ENCODE results near the gene FKBP10.

Gene FKBP10

DNA sequence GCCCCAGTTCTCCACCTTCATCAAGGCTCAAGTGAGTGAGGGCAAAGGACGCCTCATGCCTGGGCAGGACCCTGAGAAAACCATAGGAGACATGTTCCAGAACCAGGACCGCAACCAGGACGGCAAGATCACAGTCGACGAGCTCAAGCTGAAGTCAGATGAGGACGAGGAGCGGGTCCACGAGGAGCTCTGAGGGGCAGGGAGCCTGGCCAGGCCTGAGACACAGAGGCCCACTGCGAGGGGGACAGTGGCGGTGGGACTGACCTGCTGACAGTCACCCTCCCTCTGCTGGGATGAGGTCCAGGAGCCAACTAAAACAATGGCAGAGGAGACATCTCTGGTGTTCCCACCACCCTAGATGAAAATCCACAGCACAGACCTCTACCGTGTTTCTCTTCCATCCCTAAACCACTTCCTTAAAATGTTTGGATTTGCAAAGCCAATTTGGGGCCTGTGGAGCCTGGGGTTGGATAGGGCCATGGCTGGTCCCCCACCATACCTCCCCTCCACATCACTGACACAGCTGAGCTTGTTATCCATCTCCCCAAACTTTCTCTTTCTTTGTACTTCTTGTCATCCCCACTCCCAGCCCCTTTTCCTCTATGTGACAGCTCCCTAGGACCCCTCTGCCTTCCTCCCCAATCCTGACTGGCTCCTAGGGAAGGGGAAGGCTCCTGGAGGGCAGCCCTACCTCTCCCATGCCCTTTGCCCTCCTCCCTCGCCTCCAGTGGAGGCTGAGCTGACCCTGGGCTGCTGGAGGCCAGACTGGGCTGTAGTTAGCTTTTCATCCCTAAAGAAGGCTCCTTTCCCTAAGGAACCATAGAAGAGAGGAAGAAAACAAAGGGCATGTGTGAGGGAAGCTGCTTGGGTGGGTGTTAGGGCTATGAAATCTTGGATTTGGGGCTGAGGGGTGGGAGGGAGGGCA is 9.7 kb downstream of the FKBP10 start:
- H3K27me3 ChIP-seq (ENCODE audit: insufficient read depth, poor library complexity, severe bottlenecking): no peaks in the 10 kb centered on the region
- no peak overlapping the region for H3K4me3 ChIP-seq (replicated peaks; ENCODE audit: insufficient read depth, low read length)
- TF ChIP-seq POLR2AphosphoS5 (IDR thresholded peaks at IDR 0.05; ENCODE audit: low read depth): no peak
- TF ChIP-seq, protein P1, sequence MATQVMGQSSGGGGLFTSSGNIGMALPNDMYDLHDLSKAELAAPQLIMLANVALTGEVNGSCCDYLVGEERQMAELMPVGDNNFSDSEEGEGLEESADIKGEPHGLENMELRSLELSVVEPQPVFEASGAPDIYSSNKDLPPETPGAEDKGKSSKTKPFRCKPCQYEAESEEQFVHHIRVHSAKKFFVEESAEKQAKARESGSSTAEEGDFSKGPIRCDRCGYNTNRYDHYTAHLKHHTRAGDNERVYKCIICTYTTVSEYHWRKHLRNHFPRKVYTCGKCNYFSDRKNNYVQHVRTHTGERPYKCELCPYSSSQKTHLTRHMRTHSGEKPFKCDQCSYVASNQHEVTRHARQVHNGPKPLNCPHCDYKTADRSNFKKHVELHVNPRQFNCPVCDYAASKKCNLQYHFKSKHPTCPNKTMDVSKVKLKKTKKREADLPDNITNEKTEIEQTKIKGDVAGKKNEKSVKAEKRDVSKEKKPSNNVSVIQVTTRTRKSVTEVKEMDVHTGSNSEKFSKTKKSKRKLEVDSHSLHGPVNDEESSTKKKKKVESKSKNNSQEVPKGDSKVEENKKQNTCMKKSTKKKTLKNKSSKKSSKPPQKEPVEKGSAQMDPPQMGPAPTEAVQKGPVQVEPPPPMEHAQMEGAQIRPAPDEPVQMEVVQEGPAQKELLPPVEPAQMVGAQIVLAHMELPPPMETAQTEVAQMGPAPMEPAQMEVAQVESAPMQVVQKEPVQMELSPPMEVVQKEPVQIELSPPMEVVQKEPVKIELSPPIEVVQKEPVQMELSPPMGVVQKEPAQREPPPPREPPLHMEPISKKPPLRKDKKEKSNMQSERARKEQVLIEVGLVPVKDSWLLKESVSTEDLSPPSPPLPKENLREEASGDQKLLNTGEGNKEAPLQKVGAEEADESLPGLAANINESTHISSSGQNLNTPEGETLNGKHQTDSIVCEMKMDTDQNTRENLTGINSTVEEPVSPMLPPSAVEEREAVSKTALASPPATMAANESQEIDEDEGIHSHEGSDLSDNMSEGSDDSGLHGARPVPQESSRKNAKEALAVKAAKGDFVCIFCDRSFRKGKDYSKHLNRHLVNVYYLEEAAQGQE (IDR thresholded peaks at IDR 0.05; ENCODE audit: insufficient replicate concordance, low read depth): no peak
- TF ChIP-seq, protein P2, sequence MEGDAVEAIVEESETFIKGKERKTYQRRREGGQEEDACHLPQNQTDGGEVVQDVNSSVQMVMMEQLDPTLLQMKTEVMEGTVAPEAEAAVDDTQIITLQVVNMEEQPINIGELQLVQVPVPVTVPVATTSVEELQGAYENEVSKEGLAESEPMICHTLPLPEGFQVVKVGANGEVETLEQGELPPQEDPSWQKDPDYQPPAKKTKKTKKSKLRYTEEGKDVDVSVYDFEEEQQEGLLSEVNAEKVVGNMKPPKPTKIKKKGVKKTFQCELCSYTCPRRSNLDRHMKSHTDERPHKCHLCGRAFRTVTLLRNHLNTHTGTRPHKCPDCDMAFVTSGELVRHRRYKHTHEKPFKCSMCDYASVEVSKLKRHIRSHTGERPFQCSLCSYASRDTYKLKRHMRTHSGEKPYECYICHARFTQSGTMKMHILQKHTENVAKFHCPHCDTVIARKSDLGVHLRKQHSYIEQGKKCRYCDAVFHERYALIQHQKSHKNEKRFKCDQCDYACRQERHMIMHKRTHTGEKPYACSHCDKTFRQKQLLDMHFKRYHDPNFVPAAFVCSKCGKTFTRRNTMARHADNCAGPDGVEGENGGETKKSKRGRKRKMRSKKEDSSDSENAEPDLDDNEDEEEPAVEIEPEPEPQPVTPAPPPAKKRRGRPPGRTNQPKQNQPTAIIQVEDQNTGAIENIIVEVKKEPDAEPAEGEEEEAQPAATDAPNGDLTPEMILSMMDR (IDR thresholded peaks at IDR 0.05; ENCODE audit: insufficient read depth, low read length): no peak
- TF ChIP-seq SPI1 (IDR thresholded peaks at IDR 0.05; ENCODE audit: borderline replicate concordance, low read depth): no peak
- TF ChIP-seq GABPA (IDR thresholded peaks at IDR 0.05; ENCODE audit: low read depth): no peak
- no peak for DNase-seq (ENCODE audit: low read depth in 1 of 2, low spot score in 1 of 2)
- no peak overlapping the region for H3K27ac ChIP-seq (replicated peaks)

DNA sequence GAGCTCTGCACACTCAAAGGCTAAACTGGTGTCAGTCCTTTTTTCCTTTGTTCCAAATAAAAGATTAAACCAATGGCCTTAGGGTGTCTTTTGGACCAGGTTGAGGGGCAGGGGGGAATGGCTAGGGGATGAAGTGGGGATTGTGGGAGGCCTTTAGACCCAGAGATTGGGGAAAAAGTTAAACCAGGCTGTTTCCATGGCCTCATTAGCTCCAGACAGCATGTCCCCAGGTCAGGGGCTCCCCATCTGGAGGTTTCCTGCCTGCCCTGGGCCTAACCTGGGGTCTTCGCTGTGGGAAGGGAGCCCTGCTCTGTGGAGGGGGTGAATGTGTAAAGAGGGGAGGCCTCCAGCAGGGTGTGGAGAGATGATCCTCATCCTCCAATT is 10.3 kb downstream of the FKBP10 start:
- no peak overlapping the region for H3K4me3 ChIP-seq (replicated peaks; ENCODE audit: insufficient read depth, low read length)
- H3K27me3 ChIP-seq (ENCODE audit: insufficient read depth, poor library complexity, severe bottlenecking): no peaks in the 10 kb centered on the region
- no peak for DNase-seq (ENCODE audit: low read depth in 1 of 2, low spot score in 1 of 2)
- H3K27ac ChIP-seq (replicated peaks): no peak overlapping the region
- TF ChIP-seq, protein P1 (IDR thresholded peaks at IDR 0.05; ENCODE audit: insufficient replicate concordance, low read depth): no peak
- no peak for TF ChIP-seq POLR2AphosphoS5 (IDR thresholded peaks at IDR 0.05; ENCODE audit: low read depth)
- TF ChIP-seq, protein P2 (IDR thresholded peaks at IDR 0.05; ENCODE audit: insufficient read depth, low read length): no peak
- no peak for TF ChIP-seq GABPA (IDR thresholded peaks at IDR 0.05; ENCODE audit: low read depth)

DNA sequence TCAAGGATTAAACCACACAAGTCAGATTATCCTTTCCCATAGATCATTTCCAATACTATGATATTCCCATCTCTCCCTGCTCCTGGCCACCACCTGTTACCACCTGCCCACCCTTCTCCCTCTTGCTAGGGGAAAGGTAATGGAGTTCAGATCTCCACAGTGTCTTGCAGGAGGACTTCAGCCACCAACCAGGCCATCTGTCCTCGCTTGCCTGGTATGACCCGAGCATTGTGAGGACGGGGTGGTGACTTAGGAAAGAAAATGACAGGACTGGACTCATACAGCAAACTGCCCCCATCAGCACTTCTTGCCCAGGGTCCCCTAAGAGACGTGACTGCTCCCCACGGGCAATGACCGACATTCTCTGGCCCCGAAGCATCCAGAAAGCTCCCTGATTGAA is 10.8 kb downstream of the FKBP10 start:
- Histone ChIP-seq H3K4me3 (replicated peaks; ENCODE audit: insufficient read depth, low read length) (no peak overlapping the region), H3K27me3 (ENCODE audit: insufficient read depth, poor library complexity, severe bottlenecking) (no peaks in the 10 kb centered on the region), H3K27ac (replicated peaks) (no peak overlapping the region)
- no peak for DNase-seq (ENCODE audit: low read depth in 1 of 2, low spot score in 1 of 2)
- no peak for TF ChIP-seq GABPA (IDR thresholded peaks at IDR 0.05; ENCODE audit: low read depth)

DNA sequence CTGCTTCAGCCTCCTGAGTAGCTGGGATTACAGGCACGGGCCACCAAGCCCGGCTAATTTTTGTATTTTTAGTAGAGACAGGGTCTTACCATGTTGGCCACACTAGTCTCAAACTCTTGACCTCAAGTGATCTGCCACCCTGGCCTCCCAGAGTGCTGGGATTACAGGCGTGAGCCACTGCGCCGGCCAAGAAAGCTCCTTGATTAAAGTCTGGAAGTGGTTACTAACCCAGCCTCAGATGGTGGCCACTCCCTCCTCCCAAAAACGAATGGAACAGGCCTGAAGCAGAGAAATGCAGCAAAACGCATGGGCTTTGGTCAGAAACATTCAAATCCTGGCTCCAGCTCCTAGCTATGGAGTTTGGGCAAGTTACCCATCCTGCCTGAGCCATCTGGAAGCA is 11.3 kb downstream of the FKBP10 start:
- no peak for DNase-seq (ENCODE audit: low read depth in 1 of 2, low spot score in 1 of 2)
- TF ChIP-seq, protein P1 (IDR thresholded peaks at IDR 0.05; ENCODE audit: insufficient replicate concordance, low read depth): no peak
- no peak for TF ChIP-seq SPI1 (IDR thresholded peaks at IDR 0.05; ENCODE audit: borderline replicate concordance, low read depth)
- no peak for TF ChIP-seq POLR2AphosphoS5 (IDR thresholded peaks at IDR 0.05; ENCODE audit: low read depth)
- no peak for TF ChIP-seq GABPA (IDR thresholded peaks at IDR 0.05; ENCODE audit: low read depth)
- TF ChIP-seq, protein P2 (IDR thresholded peaks at IDR 0.05; ENCODE audit: insufficient read depth, low read length): no peak
- no peak overlapping the region for H3K27ac ChIP-seq (replicated peaks)
- no peaks in the 10 kb centered on the region for H3K27me3 ChIP-seq (ENCODE audit: insufficient read depth, poor library complexity, severe bottlenecking)
- H3K4me3 ChIP-seq (replicated peaks; ENCODE audit: insufficient read depth, low read length): no peak overlapping the region
